Gastroesophageal sphincter (tissue), 3 donors: ENCODE data around the gene FKBP10.

Experiments
- POLR2A ChIP-seq, 2 donors: fragments of 450-650 bp; IDR thresholded peaks; one replicate each; pipeline ENCODE4 v1.6.1; 2017; ENCODE audit warnings: antibody characterized with exemption in 2 of 2, mild to moderate bottlenecking in 2 of 2, moderate library complexity in 1 of 2
- POLR2AphosphoS5 ChIP-seq: sonication (generic); formaldehyde crosslinking; IDR thresholded peaks from one replicate; pipeline ENCODE4 v1.6.1; 2017; ENCODE audit warnings: antibody characterized with exemption
- TF ChIP-seq, protein P1 (sequence below), 4 experiments: fragments of 200-600 bp in 2 of 4; fragments of 450-650 bp in 2 of 4; sonication (generic) in 1 of 4; IDR thresholded peaks; one replicate each; pipeline ENCODE4 v1.5.1; 2017 to 2019; ENCODE audit warnings: antibody characterized with exemption in 4 of 4, mild to moderate bottlenecking in 2 of 4, moderate library complexity in 2 of 4

DNA sequence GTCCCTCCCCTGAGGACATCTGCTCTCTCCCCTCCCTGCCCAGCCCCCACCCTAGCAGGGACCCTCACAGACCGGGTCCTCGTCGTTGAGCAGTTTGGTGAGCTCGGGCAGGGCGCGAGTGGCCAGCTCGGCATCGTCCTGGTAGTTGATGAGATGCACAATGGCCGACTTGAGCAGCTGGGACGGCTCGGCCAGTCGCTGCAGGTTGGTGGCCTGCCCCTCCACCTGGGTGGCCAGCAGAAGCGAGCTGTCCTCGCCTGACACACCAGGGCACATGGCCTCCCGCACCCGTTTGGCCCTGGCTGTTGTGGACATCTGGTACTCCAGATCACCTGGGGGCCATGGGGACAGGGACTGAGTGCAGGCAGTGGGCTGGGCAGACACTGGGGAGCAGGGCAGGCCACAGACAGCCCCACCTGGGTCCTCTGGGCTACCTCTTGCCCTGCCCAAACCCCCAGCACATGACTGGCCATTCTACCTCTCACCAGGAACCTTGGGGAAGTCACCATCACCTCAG lies 43.4 kb upstream of the FKBP10 start:
- TF ChIP-seq, protein P1, sequence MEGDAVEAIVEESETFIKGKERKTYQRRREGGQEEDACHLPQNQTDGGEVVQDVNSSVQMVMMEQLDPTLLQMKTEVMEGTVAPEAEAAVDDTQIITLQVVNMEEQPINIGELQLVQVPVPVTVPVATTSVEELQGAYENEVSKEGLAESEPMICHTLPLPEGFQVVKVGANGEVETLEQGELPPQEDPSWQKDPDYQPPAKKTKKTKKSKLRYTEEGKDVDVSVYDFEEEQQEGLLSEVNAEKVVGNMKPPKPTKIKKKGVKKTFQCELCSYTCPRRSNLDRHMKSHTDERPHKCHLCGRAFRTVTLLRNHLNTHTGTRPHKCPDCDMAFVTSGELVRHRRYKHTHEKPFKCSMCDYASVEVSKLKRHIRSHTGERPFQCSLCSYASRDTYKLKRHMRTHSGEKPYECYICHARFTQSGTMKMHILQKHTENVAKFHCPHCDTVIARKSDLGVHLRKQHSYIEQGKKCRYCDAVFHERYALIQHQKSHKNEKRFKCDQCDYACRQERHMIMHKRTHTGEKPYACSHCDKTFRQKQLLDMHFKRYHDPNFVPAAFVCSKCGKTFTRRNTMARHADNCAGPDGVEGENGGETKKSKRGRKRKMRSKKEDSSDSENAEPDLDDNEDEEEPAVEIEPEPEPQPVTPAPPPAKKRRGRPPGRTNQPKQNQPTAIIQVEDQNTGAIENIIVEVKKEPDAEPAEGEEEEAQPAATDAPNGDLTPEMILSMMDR (IDR thresholded peaks at IDR 0.05): no peak
- TF ChIP-seq POLR2AphosphoS5 (no peak), POLR2A (IDR thresholded peaks at IDR 0.05) (no peak)
